SU-DHL-6 (cell line): ENCODE measurements around the gene PTAR1.

Experiments used
- H2AFZ ChIP-seq: fragments of 200-600 bp; sonication (generic); 2 replicates; pipeline ENCODE4 v1.6.1; 2014; ENCODE audit warnings: low read depth, mild to moderate bottlenecking, moderate library complexity, mixed read lengths, antibody characterized with exemption, low read length; ENCODE audit not compliant: severe bottlenecking
- H3F3A ChIP-seq: fragments of 200-600 bp; shearing (Covaris generic); 2 replicates; pipeline ENCODE4 v1.6.0; 2016; ENCODE audit warnings: antibody characterized with exemption, mild to moderate bottlenecking; ENCODE audit not compliant: insufficient read depth
- H3K27ac ChIP-seq: fragments of 200-600 bp; sonication (generic); 2 replicates; pipeline ENCODE4 v1.5.1; 2016; ENCODE audit warnings: low read depth, mild to moderate bottlenecking, low read length, moderate library complexity, mixed read lengths
- H3K27me3 ChIP-seq: fragments of 200-600 bp; sonication (generic), shearing (Covaris generic); 2 replicates; pipeline ENCODE4 v1.6.0; 2014; ENCODE audit warnings: mild to moderate bottlenecking, low read length
- H3K36me3 ChIP-seq: fragments of 200-600 bp; sonication (generic); 2 replicates; pipeline ENCODE4 v1.6.1; 2014; ENCODE audit warnings: mild to moderate bottlenecking, low read length, mixed read lengths
- H3K4me2 ChIP-seq: fragments of 300-600, 200-600 bp; shearing (Covaris generic), sonication (generic); 2 replicates; pipeline ENCODE4 v1.6.0; 2014; ENCODE audit warnings: low read length, low read depth, mild to moderate bottlenecking; ENCODE audit not compliant: poor library complexity, severe bottlenecking
- H3K4me3 ChIP-seq: fragments of 200-600 bp; sonication (generic); 2 replicates; pipeline ENCODE4 v1.5.1; 2014; ENCODE audit warnings: antibody characterized with exemption, low read length, mild to moderate bottlenecking, mixed read lengths; ENCODE audit not compliant: insufficient read depth, poor library complexity, severe bottlenecking
- H3K79me2 ChIP-seq: fragments of 200-600 bp; sonication (generic); 2 replicates; pipeline ENCODE4 v1.6.1; 2014; ENCODE audit warnings: mild to moderate bottlenecking, low read length, moderate library complexity; ENCODE audit not compliant: insufficient read depth
- H3K9ac ChIP-seq: fragments of 200-600 bp; sonication (generic); 2 replicates; pipeline ENCODE4 v1.7.0; 2014; ENCODE audit warnings: mild to moderate bottlenecking, low read length
- H3K9me2 ChIP-seq: fragments of 200-600 bp; sonication (generic); replicated peaks from 2 replicates; pipeline ENCODE4 v1.6.1; 2014; ENCODE audit warnings: low read length; ENCODE audit not compliant: insufficient read depth
- H3K9me3 ChIP-seq: fragments of 200-600 bp; sonication (generic); 2 replicates; pipeline ENCODE4 v1.6.1; 2014; ENCODE audit warnings: low read length, mixed read lengths; ENCODE audit not compliant: insufficient read depth
- H4K20me1 ChIP-seq: fragments of 200-600 bp; sonication (generic); 2 replicates; pipeline ENCODE4 v1.6.1; 2014; ENCODE audit warnings: low read depth, mild to moderate bottlenecking, antibody characterized with exemption, low read length, moderate library complexity, mixed read lengths
- EZH2phosphoT487 ChIP-seq: fragments of 200-600 bp; sonication (generic), shearing (Covaris generic); conservative IDR thresholded peaks from 2 replicates; pipeline ENCODE4 v1.6.1; 2018; ENCODE audit warnings: mild to moderate bottlenecking, antibody characterized with exemption, low read length, moderate library complexity, mixed read lengths
- TF ChIP-seq, protein P1 (sequence below): fragments of 200-600 bp; sonication (generic); IDR thresholded peaks from one replicate; pipeline ENCODE4 v1.5.1; 2017; ENCODE audit warnings: antibody characterized with exemption, mild to moderate bottlenecking, low read length, moderate library complexity; ENCODE audit not compliant: insufficient read depth, poor library complexity, severe bottlenecking

The PTAR1 gene

GRCh38 chr9:69743930-69744329 is 15.9 kb downstream of the PTAR1 start:
- Histone ChIP-seq H3K9ac (no peak overlapping the region), H3K27me3 (no peaks in the 10 kb centered on the region), H3K36me3 (peaks cover 18% of the 10 kb centered on the region), H3K79me2 (peaks cover 66% of the 10 kb centered on the region), H3K27ac (no peak overlapping the region), H3K4me2 (no peak overlapping the region), H3K9me3 (no peaks in the 10 kb centered on the region), H4K20me1 (no peaks in the 10 kb centered on the region), H3K4me3 (no peak overlapping the region), H2AFZ (no peak overlapping the region), H3K9me2 (no peaks in the 10 kb centered on the region), H3F3A (no peaks in the 10 kb centered on the region)
- no peak for TF ChIP-seq EZH2phosphoT487
- TF ChIP-seq, protein P1, sequence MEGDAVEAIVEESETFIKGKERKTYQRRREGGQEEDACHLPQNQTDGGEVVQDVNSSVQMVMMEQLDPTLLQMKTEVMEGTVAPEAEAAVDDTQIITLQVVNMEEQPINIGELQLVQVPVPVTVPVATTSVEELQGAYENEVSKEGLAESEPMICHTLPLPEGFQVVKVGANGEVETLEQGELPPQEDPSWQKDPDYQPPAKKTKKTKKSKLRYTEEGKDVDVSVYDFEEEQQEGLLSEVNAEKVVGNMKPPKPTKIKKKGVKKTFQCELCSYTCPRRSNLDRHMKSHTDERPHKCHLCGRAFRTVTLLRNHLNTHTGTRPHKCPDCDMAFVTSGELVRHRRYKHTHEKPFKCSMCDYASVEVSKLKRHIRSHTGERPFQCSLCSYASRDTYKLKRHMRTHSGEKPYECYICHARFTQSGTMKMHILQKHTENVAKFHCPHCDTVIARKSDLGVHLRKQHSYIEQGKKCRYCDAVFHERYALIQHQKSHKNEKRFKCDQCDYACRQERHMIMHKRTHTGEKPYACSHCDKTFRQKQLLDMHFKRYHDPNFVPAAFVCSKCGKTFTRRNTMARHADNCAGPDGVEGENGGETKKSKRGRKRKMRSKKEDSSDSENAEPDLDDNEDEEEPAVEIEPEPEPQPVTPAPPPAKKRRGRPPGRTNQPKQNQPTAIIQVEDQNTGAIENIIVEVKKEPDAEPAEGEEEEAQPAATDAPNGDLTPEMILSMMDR: no peak

DNA sequence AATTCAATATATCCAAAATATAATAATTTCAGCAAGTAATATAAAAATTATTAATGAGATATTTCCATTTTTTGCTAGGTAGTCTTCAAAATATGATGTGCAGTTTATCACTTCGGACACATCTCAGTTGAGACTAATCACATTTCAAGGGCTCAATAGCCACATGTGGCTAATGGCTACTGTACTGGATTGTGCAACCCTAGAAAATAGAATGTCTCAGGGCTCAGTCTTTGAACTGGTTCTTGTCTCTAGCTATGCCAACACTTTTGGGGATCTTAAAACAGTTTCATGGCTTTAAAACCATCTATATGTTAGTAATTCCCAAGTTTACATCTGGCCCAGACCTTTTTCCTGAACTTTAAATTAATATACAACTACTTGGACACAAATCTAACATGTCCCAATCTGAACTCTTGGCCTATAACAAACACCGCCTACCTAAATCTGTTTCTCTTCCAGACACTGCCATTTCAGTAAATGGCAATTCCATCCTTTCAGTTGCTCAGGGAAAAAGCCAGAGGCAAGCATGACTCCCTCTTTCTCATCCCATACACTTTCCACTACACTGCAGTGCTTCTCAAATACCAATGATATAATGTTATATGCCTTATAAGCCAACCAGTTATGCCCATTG is 18.8 kb downstream of the PTAR1 start:
- H3K4me2 ChIP-seq: no peak overlapping the region
- H3K36me3 ChIP-seq: peaks cover 18% of the 10 kb centered on the region
- H3K79me2 ChIP-seq: peaks cover 38% of the 10 kb centered on the region

DNA sequence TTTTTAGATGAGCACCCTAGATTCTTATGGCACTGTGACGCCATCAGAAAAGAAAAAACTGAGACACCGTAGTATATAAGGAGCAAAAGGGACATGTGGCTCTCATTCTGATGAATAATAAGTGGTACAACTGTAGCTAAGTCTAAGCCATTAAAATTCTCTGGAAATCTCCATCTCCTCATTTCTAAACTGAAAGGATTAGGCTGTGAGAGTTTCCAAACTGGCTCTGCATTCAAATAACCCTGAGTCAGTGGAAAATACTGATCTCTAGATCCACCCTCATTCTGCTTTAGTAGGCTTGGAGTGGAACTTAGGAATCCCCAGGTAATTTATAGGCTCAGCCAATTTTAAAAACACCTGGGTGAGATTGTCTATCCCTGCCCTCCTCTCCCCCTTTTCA is 28.5 kb downstream of the PTAR1 start:
- no peak overlapping the region for H3K4me3 ChIP-seq
- 0 out of 2 replicates have a peak, but pooled peaks cover 3% of the 10 kb centered on the region for H4K20me1 ChIP-seq
- no peak overlapping the region for H2AFZ ChIP-seq
- H3K4me2 ChIP-seq: no peak overlapping the region
- H3K9ac ChIP-seq: no peak overlapping the region
- no peaks in the 10 kb centered on the region for H3F3A ChIP-seq
- peaks cover 39% of the 10 kb centered on the region for H3K36me3 ChIP-seq
- H3K27ac ChIP-seq: no peak overlapping the region
- H3K79me2 ChIP-seq: no peaks in the 10 kb centered on the region
- H3K9me3 ChIP-seq: no peaks in the 10 kb centered on the region
- H3K9me2 ChIP-seq: no peaks in the 10 kb centered on the region
- no peaks in the 10 kb centered on the region for H3K27me3 ChIP-seq
- no peak for TF ChIP-seq EZH2phosphoT487
- TF ChIP-seq, protein P1: no peak

More for the DNA sequence above, 18.8 kb downstream of the PTAR1 start:
- TF ChIP-seq, protein P1: no peak
- TF ChIP-seq EZH2phosphoT487: no peak
- H2AFZ ChIP-seq: no peak overlapping the region
- no peak overlapping the region for H3K27ac ChIP-seq
- no peaks in the 10 kb centered on the region for H3F3A ChIP-seq
- H4K20me1 ChIP-seq: no peaks in the 10 kb centered on the region
- H3K9ac ChIP-seq: no peak overlapping the region
- H3K4me3 ChIP-seq: no peak overlapping the region
- no peaks in the 10 kb centered on the region for H3K9me3 ChIP-seq
- H3K27me3 ChIP-seq: no peaks in the 10 kb centered on the region
- H3K9me2 ChIP-seq: no peaks in the 10 kb centered on the region
